SH-SY5Y (cell line): ENCODE measurements around the gene CCDC6.

ENCODE experiments used
- GATA2 ChIP-seq: IDR thresholded peaks from 2 replicates; pipeline ENCODE4 v1.6.1; 2011; ENCODE audit warnings: mild to moderate bottlenecking, low read depth, low read length
- GATA3 ChIP-seq: IDR thresholded peaks from 2 replicates; pipeline ENCODE4 v1.6.1; 2011; ENCODE audit warnings: low read depth, mild to moderate bottlenecking, low read length, moderate library complexity

- TF ChIP-seq GATA2 (no peak), GATA3 (no peak)
Observed at GRCh38 chr10:59808896-59809643, 97.3 kb downstream of the CCDC6 start.
